Gastrocnemius medialis (tissue), 4 donors: ENCODE results near the gene CPEB3. TPM values are rescaled to one million over a fixed set of nuclear protein-coding genes. Genes with fewer than 3 reads are reported as not detected.

Experiments
- total RNA-seq, 4 donors: library from RNA; depleted of rRNA; stranded (reverse); fragments of >200 nt; gene quantifications; one replicate each; pipeline versions ENCODE4 v1.1.0 to v1.2.3, GENCODE V29; 2016

The CPEB3 gene
- total RNA-seq, 4 donors from 2014 or later: 14.5 to 22.5 (median 18.0) TPM

Other genes with a start within 250 kb of the CPEB3 start
- 10 to 100 TPM; 13.0 to 24.4 (median 15.4) TPM for gene MARCHF5, start 89 bp upstream of the CPEB3 start, total RNA-seq